Astrocyte (in vitro differentiated cells and primary cell): ENCODE results near the gene ZSWIM7.

Experiments used
- CTCF ChIP-seq: IDR thresholded peaks from 2 replicates; pipeline ENCODE4 v1.5.1; 2011; ENCODE audit warnings: low read depth, mild to moderate bottlenecking, inconsistent platforms, low read length, moderate library complexity; ENCODE audit not compliant: insufficient read depth
- EZH2 ChIP-seq: IDR thresholded peaks from 2 replicates; pipeline ENCODE4 v1.6.1; 2012; ENCODE audit warnings: mild to moderate bottlenecking, low read length, inconsistent platforms; ENCODE audit not compliant: insufficient read depth

- TF ChIP-seq EZH2 (no peak), CTCF (no peak)
Observed at GRCh38 chr17:15966183-15966878, 33.2 kb downstream of the ZSWIM7 start.
